ENCODE measurements around the gene GPATCH2L. TPM values are rescaled to one million over a fixed set of nuclear protein-coding genes. Genes with fewer than 3 reads are reported as not detected.

GPATCH2L gene
- total RNA-seq, 3 donors from 2014 or later, result 33.9 to 59.3 (median 40.9) TPM

DNA sequence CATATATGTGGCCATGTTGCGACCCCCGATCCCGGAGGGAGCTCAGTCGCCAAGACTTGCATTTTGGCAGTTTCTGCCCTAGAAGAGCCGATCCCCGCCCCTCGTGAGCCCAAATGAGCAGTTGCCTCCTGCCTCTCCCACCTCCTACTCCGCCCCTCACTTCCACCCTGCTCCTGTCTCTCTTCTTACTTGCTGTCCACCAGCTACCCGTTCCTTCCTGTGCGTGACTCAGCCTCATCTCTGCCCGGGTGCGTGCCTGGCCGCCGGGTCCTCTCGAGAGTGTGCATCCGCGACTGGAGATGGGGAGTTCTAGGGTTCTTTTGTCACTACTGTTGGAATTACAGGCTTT lies 585 bp downstream of the GPATCH2L start:
- Histone ChIP-seq H3K36me3 (ENCODE audit: low read depth) (no peaks in the 10 kb centered on the region), H3K9me3 (no peaks in the 10 kb centered on the region), H3K4me3 (peak overlapping the region; percentile 87), H3K4me1 (ENCODE audit: low read depth) (peaks cover 35% of the 10 kb centered on the region)
- ATAC-seq, result peak; percentile 83
- DNase-seq, result peak; percentile 47 to 74 (median 60)
- TF ChIP-seq, protein P1, sequence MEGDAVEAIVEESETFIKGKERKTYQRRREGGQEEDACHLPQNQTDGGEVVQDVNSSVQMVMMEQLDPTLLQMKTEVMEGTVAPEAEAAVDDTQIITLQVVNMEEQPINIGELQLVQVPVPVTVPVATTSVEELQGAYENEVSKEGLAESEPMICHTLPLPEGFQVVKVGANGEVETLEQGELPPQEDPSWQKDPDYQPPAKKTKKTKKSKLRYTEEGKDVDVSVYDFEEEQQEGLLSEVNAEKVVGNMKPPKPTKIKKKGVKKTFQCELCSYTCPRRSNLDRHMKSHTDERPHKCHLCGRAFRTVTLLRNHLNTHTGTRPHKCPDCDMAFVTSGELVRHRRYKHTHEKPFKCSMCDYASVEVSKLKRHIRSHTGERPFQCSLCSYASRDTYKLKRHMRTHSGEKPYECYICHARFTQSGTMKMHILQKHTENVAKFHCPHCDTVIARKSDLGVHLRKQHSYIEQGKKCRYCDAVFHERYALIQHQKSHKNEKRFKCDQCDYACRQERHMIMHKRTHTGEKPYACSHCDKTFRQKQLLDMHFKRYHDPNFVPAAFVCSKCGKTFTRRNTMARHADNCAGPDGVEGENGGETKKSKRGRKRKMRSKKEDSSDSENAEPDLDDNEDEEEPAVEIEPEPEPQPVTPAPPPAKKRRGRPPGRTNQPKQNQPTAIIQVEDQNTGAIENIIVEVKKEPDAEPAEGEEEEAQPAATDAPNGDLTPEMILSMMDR (IDR thresholded peaks at IDR 0.05), result no peak
- intact Hi-C loops (cut with DNase I, micrococcal nuclease), result no loop called here

- peaks cover 35% of the 10 kb centered on the region for H3K4me1 ChIP-seq (ENCODE audit: low read depth)
- no peak overlapping the region for H3K4me3 ChIP-seq
Observed at GRCh38 chr14:76153919-76154318, 2.2 kb downstream of the GPATCH2L start.

GRCh38 chr14:76154539-76155126 lies 2.9 kb downstream of the GPATCH2L start:
- H3K4me1 ChIP-seq (ENCODE audit: low read depth), result peaks cover 35% of the 10 kb centered on the region
- DNase-seq, result no peak
- intact Hi-C loops (cut with DNase I, micrococcal nuclease), result no loop called here

More at GRCh38 chr14:76153919-76154318, 2.2 kb downstream of the GPATCH2L start:
- no peaks in the 10 kb centered on the region for H3K36me3 ChIP-seq (ENCODE audit: low read depth)
- TF ChIP-seq, protein P1 (IDR thresholded peaks at IDR 0.05), result no peak
- ATAC-seq, result no peak
- intact Hi-C loops (cut with DNase I, micrococcal nuclease), result no loop called here
- no peaks in the 10 kb centered on the region for H3K9me3 ChIP-seq
- no peak for DNase-seq

GRCh38 chr14:76163668-76164363 lies 12.1 kb downstream of the GPATCH2L start:
- Histone ChIP-seq H3K9me3 (no peaks in the 10 kb centered on the region), H3K36me3 (ENCODE audit: low read depth) (no peaks in the 10 kb centered on the region), H3K4me3 (no peak overlapping the region), H3K4me1 (ENCODE audit: low read depth) (no peaks in the 10 kb centered on the region)
- intact Hi-C loops (cut with DNase I, micrococcal nuclease), result no loop called here
- DNase-seq, result no peak
- TF ChIP-seq, protein P1 (IDR thresholded peaks at IDR 0.05), result no peak
- ATAC-seq, result no peak

More at GRCh38 chr14:76154539-76155126, 2.9 kb downstream of the GPATCH2L start:
- no peak for ATAC-seq
- TF ChIP-seq, protein P1 (IDR thresholded peaks at IDR 0.05), result no peak
- no peaks in the 10 kb centered on the region for H3K36me3 ChIP-seq (ENCODE audit: low read depth)
- no peak overlapping the region for H3K4me3 ChIP-seq
- H3K9me3 ChIP-seq, result no peaks in the 10 kb centered on the region

DNA sequence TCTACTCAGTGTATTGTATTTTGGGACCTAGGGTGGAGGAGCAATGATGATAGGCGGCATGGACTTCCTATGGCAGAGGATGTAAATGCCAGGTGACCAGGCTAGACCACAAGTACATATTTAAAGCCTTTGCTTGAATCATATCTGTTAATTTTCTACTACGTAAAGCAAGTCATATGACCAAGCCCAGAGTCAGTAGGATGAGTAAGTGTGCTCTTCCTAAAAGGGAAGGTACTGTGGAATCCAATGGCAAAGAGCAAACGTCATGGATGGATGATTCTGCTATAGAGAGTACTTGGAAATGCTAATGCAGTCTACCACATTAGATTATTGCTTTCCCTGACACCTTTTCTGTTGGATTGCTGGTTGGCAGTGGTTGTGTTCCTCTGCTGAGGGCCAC lies 16.8 kb downstream of the GPATCH2L start:
- Histone ChIP-seq H3K4me1 (ENCODE audit: low read depth) (no peaks in the 10 kb centered on the region), H3K9me3 (no peaks in the 10 kb centered on the region), H3K4me3 (no peak overlapping the region), H3K36me3 (ENCODE audit: low read depth) (no peaks in the 10 kb centered on the region)
- ATAC-seq, result no peak
- DNase-seq, result no peak
- TF ChIP-seq, protein P1 (IDR thresholded peaks at IDR 0.05), result no peak
- intact Hi-C loops (cut with DNase I, micrococcal nuclease), result no loop called here

Measured in mucosa of descending colon (tissue), 3 donors.